Astrocyte (in vitro differentiated cells and primary cell): ENCODE data around the gene TARS3. TPM values are rescaled to one million over a fixed set of nuclear protein-coding genes. Genes with fewer than 3 reads are reported as not detected.
"Not testable (repeated sequence)": the region's sequence is repeated elsewhere in the genome, so short reads cannot be mapped to it uniquely, and the experiment has no call there.

Experiments used
- DNase-seq: peaks from one replicate; pipeline ENCODE4 v3.0.0-alpha.2; 2010; ENCODE audit warnings: low read depth
- FAIRE-seq: peaks from 2 replicates; lab custom pipeline; 2011; peaks lifted over from hg19 to GRCh38; lab: Jason Lieb, UNC
- H2AFZ ChIP-seq: 2 replicates; pipeline ENCODE4 v1.6.0; 2012; ENCODE audit warnings: low read depth, low read length, inconsistent platforms
- H3K27ac ChIP-seq: 2 replicates; pipeline ENCODE4 v1.5.1; 2011; ENCODE audit warnings: low read depth, low read length, inconsistent platforms
- H3K27me3 ChIP-seq: 2 replicates; pipeline ENCODE4 v1.6.0; 2011; ENCODE audit warnings: low read length, inconsistent platforms; ENCODE audit not compliant: insufficient read depth
- H3K36me3 ChIP-seq: 2 replicates; pipeline ENCODE4 v1.5.1; 2011; ENCODE audit warnings: low read length, inconsistent platforms; ENCODE audit not compliant: insufficient read depth
- H3K4me1 ChIP-seq: 2 replicates; pipeline ENCODE4 v1.5.1; 2011; ENCODE audit warnings: low read length, inconsistent platforms; ENCODE audit not compliant: insufficient read depth
- H3K4me2 ChIP-seq: 2 replicates; pipeline ENCODE4 v1.6.0; 2012; ENCODE audit warnings: low read length, inconsistent platforms
- H3K4me3 ChIP-seq: 2 replicates; pipeline ENCODE4 v1.5.1; 2011; ENCODE audit warnings: low read depth, mild to moderate bottlenecking, low read length, inconsistent platforms; ENCODE audit not compliant: insufficient read depth
- H3K79me2 ChIP-seq: 2 replicates; pipeline ENCODE4 v1.6.0; 2012; ENCODE audit warnings: mild to moderate bottlenecking, low read length, inconsistent platforms; ENCODE audit not compliant: insufficient read depth
- H3K9ac ChIP-seq: 2 replicates; pipeline ENCODE4 v1.6.0; 2012; ENCODE audit warnings: mild to moderate bottlenecking, low read length, inconsistent platforms
- H3K9me3 ChIP-seq: 2 replicates; pipeline ENCODE4 v1.5.1; 2012; ENCODE audit warnings: low read depth, mild to moderate bottlenecking, low read length, inconsistent platforms; ENCODE audit not compliant: insufficient read depth
- H4K20me1 ChIP-seq: 2 replicates; pipeline ENCODE4 v1.6.0; 2012; ENCODE audit warnings: low read length, inconsistent platforms; ENCODE audit not compliant: insufficient read depth
- H3K27ac Mint-ChIP-seq: one replicate; pipeline ENCODE4 v1.8.0; 2021; ENCODE audit warnings: mild to moderate bottlenecking, mixed read lengths; ENCODE audit not compliant: unreplicated experiment
- H3K27me3 Mint-ChIP-seq: one replicate; pipeline ENCODE4 v1.8.0; 2021; ENCODE audit warnings: low read depth, mixed read lengths; ENCODE audit not compliant: unreplicated experiment
- H3K36me3 Mint-ChIP-seq: one replicate; pipeline ENCODE4 v1.8.0; 2021; ENCODE audit warnings: low read depth, mixed read lengths; ENCODE audit not compliant: unreplicated experiment
- H3K4me1 Mint-ChIP-seq: one replicate; pipeline ENCODE4 v1.8.0; 2021; ENCODE audit warnings: low read depth, mixed read lengths; ENCODE audit not compliant: unreplicated experiment
- H3K4me3 Mint-ChIP-seq: one replicate; pipeline ENCODE4 v1.8.0; 2021; ENCODE audit warnings: mild to moderate bottlenecking, moderate library complexity, mixed read lengths; ENCODE audit not compliant: unreplicated experiment
- H3K9me3 Mint-ChIP-seq: one replicate; pipeline ENCODE4 v1.8.0; 2021; ENCODE audit warnings: mild to moderate bottlenecking, mixed read lengths; ENCODE audit not compliant: unreplicated experiment
- EZH2 ChIP-seq: IDR thresholded peaks from 2 replicates; pipeline ENCODE4 v1.6.1; 2012; ENCODE audit warnings: mild to moderate bottlenecking, low read length, inconsistent platforms; ENCODE audit not compliant: insufficient read depth
- total RNA-seq: library from RNA; stranded (reverse); gene quantifications from 2 replicates; pipeline ENCODE4 v1.2.1, GENCODE V29; 2021
- TF ChIP-seq, protein P1 (sequence below): IDR thresholded peaks from 2 replicates; pipeline ENCODE4 v1.5.1; 2011; ENCODE audit warnings: low read depth, mild to moderate bottlenecking, inconsistent platforms, low read length, moderate library complexity; ENCODE audit not compliant: insufficient read depth

TARS3 gene
- total RNA-seq, 1 donor from 2014 or later, result 15.7 TPM

- Mint-ChIP-seq H3K27me3 (no peaks in the 10 kb centered on the region), H3K4me3 (no peak overlapping the region), H3K27ac (no peak overlapping the region), H3K36me3 (peaks cover 2% of the 10 kb centered on the region), H3K4me1 (peaks cover 3% of the 10 kb centered on the region), H3K9me3 (no peaks in the 10 kb centered on the region)
- Histone ChIP-seq H3K36me3 (peaks cover 15% of the 10 kb centered on the region), H3K79me2 (peaks cover 11% of the 10 kb centered on the region), H3K27ac (no peak overlapping the region), H2AFZ (no peak overlapping the region), H3K4me1 (peaks cover 5% of the 10 kb centered on the region), H3K4me3 (no peak overlapping the region), H3K9ac (no peak overlapping the region), H4K20me1 (peaks cover 19% of the 10 kb centered on the region), H3K27me3 (no peaks in the 10 kb centered on the region), H3K4me2 (no peak overlapping the region), H3K9me3 (no peaks in the 10 kb centered on the region)
- DNase-seq (no peak), FAIRE-seq (no peak)
- TF ChIP-seq, protein P1, sequence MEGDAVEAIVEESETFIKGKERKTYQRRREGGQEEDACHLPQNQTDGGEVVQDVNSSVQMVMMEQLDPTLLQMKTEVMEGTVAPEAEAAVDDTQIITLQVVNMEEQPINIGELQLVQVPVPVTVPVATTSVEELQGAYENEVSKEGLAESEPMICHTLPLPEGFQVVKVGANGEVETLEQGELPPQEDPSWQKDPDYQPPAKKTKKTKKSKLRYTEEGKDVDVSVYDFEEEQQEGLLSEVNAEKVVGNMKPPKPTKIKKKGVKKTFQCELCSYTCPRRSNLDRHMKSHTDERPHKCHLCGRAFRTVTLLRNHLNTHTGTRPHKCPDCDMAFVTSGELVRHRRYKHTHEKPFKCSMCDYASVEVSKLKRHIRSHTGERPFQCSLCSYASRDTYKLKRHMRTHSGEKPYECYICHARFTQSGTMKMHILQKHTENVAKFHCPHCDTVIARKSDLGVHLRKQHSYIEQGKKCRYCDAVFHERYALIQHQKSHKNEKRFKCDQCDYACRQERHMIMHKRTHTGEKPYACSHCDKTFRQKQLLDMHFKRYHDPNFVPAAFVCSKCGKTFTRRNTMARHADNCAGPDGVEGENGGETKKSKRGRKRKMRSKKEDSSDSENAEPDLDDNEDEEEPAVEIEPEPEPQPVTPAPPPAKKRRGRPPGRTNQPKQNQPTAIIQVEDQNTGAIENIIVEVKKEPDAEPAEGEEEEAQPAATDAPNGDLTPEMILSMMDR, result no peak
- no peak for TF ChIP-seq EZH2
These were observed 88.1 kb downstream of the TARS3 start for GRCh38 chr15:101635944-101636727.

DNA sequence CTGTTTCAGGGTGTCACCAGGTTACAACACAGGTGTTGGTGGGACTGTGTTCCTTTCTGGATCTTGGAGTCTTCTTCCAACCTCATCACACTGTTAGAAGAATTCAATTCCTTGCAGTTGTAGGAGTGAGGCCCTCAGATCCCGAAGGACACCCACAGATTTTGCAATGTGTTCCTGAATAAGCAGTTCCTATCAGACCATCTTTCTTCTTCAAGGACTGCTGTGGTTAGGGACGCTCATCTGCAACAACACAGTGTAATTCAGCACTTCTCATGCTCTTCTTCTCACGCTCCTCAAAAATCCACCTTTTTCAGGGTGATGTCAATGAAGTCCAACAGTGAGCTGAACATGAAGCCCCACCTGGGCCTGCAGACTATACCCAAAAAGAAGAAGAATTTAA is 90.9 kb downstream of the TARS3 start:
- Histone ChIP-seq H3K27ac (no peak overlapping the region), H3K9me3 (no peaks in the 10 kb centered on the region), H3K4me2 (no peak overlapping the region), H2AFZ (no peak overlapping the region), H3K9ac (no peak overlapping the region), H3K27me3 (no peaks in the 10 kb centered on the region), H4K20me1 (no peaks in the 10 kb centered on the region), H3K4me3 (no peak overlapping the region), H3K36me3 (no peaks in the 10 kb centered on the region), H3K4me1 (peaks cover 5% of the 10 kb centered on the region), H3K79me2 (no peaks in the 10 kb centered on the region)
- Mint-ChIP-seq H3K27ac (no peak overlapping the region), H3K9me3 (no peaks in the 10 kb centered on the region), H3K4me1 (peaks cover 3% of the 10 kb centered on the region), H3K27me3 (no peaks in the 10 kb centered on the region), H3K36me3 (no peaks in the 10 kb centered on the region), H3K4me3 (no peak overlapping the region)
- FAIRE-seq (no peak), DNase-seq (no peak)
- TF ChIP-seq, protein P1, result no peak
- no peak for TF ChIP-seq EZH2

DNA sequence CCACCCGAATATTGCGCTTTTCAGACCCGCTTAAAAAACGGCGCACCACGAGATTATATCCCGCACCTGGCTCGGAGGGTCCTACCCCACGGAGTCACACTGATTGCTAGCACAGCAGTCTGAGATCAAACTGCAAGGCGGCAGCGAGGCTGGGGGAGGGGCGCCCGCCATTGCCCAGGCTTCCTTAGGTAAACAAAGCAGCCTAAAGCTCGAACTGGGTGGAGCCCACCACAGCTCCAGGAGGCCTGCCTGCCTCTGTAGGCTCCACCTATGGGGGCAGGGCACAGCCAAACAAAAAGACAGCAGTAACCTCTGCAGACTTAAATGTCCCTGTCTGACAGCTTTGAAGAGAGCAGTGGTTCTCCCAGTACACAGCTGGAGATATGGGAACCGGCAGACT is 97.5 kb downstream of the TARS3 start:
- H3K36me3 Mint-ChIP-seq, H3K9me3 Mint-ChIP-seq, H3K9ac ChIP-seq, H3K27me3 ChIP-seq, H3K27ac Mint-ChIP-seq, H3K4me1 ChIP-seq, H3K4me3 Mint-ChIP-seq, H4K20me1 ChIP-seq, H3K4me3 ChIP-seq, H3K79me2 ChIP-seq, H3K9me3 ChIP-seq, H3K27me3 Mint-ChIP-seq, FAIRE-seq, H3K27ac ChIP-seq, H3K4me2 ChIP-seq, H3K36me3 ChIP-seq, H2AFZ ChIP-seq, DNase-seq: not testable (repeated sequence)
- H3K4me1 Mint-ChIP-seq, result peaks cover 13% of the 10 kb centered on the region
